NCI-H82 treated with DMSO at 0.1 percent for 48 hours (cell line): ENCODE measurements around the gene INTS15.
"Not testable (repeated sequence)": the region's sequence is repeated elsewhere in the genome, so short reads cannot be mapped to it uniquely, and the experiment has no call there.

ENCODE experiments used
- DNase-seq: peaks from one replicate; lab custom pipeline; 2025; ENCODE audit not compliant: unreplicated experiment; lab: John Stamatoyannopoulos, UW

Gene INTS15

DNA sequence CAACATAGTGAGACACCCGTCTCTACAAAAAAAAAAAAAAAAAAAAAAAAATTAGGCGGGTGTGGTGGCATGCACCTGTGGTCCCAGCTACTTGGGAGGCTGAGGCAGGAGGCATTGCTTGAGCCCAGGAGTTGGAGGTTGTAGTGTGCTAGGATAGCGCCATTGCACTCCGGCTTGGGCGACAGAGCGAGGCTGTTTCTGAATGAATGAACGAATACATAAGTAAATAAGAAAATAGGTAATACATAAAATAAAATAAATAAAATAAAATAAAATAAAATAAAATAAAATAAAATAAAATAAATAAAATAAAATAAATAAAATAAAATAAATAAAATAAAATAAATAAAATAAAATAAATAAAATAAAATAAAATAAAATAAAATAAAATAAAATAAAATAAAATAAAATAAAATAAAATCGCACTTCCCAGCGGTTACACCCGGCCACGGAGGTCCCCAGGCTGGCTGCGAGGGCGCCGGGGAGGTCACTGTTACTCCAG is 12.9 kb upstream of the INTS15 start:
- not testable (repeated sequence) for DNase-seq

DNA sequence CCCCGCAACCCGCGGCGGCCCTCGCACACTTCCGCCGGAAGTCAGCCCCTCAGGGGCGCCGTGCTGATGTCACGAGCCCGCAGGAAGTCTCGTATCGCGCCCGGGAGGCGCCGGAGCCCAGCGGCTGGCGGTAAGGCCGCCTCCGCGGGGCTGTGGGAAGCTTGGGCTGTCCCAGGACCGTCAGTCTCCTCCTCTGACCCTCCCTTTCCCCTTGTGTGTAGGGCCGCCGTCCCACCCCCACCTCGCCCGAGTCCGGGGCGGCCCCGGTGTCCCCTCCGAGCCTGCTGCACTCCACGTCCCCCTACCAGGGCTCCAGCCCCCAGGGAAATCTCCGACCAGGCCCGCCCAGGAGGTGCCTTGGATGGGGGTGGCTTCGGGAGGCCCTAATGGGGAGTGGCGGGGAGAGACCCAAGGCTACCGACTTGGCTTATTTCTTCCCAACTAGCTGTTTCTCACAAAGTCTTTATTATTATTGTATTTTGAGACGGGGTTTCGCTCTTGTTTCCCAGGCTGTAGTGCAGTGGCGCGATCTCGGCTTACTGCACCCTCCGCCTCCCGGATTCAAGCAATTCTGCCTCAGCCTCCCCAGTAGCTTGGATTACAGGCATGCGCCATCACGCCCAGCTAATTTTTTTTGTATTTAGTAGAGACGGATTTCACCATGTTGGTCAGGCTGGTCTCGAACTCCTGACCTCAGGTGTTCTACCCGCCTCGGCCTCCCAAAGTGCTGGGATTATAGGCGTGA is 12.3 kb upstream of the INTS15 start, which contains the start of gene ZDHHC4:
Gene ZDHHC4 (plus strand): TSS at position 86 of the 745 bp plus-strand sequence. CDS start 3,108 bp downstream, outside the sequence.
- DNase-seq: peak; percentile 47

DNA sequence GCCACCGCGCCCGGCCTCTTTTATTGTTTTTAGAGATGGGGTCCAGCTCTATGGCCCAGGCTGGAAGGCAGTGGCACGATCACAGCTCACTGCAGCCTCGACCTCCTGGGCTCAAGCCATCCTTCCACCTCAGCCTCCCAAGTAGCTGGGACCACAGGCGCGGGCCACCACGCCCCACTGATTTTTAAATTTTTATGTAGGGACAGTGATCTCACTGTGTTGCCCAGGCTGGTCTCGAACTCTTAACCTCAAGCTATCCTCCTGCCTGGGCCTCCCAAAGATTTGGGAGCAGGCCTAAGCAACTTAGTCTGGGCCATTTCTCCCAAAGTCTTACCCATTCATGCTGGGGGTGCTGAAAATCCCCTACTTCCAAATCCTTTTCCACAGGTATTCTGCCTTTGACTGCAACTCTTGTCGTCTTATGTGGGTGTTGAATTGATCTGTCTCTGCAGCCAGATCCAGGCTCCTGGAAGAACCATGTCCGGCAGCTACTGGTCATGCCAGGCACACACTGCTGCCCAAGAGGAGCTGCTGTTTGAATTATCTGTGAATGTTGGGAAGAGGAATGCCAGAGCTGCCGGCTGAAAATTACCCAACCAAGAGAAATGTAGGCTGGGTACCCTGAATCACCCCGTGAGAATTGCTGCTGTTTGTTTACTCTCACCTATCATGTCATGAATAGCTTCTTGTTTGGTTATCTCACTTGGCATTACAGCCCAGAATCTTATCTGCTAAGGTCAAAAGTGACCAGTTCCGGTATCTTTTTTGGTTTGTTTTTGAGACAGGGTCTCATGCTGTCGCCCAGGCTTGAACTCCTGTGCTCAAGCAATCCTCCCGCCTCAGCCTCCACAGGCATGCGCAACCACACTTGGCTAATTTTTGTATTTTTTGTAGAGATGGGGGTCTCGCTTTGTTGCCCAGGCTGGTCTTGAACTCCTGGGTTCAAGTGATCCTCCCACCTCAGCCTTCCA is 11.4 kb upstream of the INTS15 start:
- no peak for DNase-seq

DNA sequence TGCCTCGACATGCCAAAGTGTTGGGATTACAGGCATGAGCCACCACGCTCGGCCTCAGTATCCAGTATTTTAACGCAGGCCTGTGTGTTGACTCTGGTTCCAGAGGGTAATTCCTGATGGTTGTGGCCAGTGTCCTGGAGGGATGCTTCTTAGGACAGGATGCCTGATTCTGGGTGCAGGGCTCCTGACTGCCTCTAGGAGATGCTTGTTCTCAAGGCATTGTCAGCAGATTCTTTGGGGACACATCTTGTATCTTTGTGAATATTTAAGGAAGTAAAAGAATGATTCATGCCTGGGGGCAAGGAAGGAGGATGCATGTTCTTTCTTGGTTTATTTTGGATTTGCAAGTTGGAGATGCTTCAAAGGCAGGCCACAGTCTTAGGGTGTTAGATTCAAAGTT is 10.4 kb upstream of the INTS15 start:
- no peak for DNase-seq

DNA sequence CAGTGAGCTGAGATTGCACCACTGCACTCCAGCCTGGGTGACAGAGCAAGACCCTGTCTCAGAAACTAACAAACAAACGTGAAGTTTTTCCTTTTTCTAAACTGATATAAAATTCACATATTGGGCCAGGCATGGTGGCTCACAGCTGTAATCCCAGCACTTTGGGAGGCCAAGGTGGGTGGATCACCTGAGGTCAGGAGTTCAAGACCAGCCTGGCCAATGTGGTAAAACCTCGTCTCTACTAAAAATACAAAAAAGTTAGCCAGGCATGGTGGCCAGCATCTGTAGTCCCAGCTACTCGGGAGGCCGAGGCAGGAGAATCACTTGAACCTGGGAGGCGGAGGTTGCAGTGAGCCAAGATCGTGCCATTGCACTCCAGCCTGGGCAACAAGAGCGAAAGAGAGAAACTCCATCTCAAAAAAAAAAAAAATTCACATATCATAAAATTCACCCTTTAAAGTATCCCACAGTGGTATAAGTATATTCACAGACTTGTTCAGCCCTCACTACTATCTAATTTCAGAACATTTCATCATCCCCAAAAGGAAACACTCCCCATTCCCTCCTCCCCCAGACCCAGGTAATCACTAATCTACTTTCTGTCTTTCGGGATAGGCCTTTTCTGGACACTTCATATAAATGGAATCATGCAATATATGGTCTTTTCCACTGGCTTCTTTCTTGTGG is 3.9 kb upstream of the INTS15 start:
- not testable (repeated sequence) for DNase-seq

DNA sequence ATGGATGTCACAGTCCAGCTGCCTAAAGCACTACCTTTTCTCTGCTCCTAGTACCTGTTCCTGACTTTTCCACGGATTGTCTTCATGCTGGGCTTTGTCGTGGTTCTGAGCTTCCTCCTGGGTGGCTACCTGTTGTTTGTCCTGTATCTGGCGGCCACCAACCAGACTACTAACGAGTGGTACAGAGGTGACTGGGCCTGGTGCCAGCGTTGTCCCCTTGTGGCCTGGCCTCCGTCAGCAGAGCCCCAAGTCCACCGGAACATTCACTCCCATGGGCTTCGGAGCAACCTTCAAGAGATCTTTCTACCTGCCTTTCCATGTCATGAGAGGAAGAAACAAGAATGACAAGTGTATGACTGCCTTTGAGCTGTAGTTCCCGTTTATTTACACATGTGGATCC is 1.3 kb upstream of the INTS15 start:
- DNase-seq: no peak

DNA sequence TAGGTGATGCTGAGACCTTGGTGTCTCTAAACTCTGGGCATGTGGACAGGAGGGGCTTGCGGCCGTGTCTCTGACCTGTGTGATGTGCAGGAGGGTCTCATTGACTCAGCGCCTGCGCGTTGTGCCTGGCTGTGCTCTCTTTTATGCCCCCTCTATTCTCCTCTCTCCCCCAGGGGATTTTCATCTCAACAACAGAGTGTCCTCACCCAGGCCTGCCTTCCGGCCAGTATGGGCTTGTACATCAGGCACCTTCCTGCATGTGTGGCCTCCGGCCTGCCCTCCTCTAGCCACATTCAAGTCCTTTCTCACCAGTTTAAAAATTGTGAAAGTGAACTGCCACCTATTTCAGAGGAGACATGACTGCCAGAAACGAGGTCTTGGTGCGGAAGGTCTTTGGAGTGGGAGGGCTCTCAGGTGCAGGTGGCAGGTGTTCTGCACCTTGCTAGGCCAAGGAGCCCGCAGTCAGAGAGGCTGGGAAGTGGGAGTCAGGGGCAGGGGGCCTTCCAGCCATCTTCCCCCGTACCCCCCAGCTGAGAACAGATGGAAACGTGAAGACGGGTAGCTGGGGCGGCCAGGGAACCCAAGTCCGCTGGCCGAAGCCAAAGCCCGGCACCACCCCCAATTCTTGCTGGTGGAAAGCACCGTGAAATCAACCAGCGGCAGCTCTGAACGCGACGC is 531 bp upstream of the INTS15 start:
- no peak for DNase-seq

DNA sequence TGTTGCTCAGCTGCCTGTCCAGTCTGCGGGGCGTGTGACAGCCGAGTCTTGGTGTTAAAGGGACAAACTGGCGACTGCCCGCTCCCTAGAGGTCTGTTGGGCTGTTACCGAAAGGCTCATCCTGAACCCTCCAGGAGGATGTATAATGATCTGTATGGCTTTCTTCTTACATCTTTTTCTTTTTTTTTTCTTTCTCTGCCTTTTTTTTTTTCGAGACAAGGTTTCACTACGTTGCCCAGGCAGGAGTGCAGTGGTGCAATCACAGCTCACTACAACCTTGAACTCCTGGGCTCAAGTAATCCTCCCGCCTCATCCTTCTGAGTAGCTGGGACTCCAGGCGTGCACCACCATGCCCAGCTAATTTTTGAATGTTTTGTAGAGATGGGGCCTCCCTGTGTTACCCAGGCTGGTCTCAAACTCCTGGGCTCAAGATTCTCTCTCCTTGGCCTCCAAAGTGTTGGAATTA is 857 bp downstream of the INTS15 start:
- DNase-seq: no peak

DNA sequence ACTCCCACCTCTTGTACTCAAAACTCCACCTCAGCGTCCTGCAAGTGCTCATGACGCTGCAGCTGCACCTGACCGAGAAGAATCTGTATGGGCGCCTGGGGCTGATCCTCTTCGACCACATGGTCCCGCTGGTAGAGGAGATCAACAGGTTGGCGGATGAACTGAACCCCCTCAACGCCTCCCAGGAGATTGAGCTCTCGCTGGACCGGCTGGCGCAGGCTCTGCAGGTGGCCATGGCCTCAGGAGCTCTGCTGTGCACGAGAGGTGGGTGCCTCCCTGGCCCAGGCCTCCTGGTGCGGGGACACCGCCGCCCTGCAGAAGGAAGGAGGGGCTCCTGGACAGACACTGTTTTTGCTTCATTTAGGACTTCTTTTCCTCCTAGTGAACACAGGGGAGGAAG is 10.3 kb downstream of the INTS15 start:
- no peak for DNase-seq

DNA sequence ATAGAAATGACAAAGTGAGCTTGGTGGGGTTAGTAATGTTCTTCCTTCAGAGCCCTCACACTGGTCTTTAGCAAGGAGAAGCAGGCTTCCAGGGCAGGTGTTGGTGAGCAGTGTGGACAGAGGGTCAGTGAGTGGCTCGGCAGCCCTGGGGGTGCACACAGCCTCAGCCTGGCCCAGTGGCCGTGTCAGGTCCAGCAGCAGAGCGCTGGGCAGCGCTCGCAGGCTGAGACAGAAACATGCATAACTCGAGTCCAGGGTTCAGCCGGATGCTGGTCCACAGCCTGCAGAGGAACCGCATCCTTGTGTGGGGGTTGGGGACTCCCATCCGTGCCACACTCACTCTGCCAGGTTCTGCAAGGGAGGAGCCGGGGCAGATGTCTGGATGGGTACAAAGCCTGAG is 14.6 kb downstream of the INTS15 start:
- DNase-seq: no peak

DNA sequence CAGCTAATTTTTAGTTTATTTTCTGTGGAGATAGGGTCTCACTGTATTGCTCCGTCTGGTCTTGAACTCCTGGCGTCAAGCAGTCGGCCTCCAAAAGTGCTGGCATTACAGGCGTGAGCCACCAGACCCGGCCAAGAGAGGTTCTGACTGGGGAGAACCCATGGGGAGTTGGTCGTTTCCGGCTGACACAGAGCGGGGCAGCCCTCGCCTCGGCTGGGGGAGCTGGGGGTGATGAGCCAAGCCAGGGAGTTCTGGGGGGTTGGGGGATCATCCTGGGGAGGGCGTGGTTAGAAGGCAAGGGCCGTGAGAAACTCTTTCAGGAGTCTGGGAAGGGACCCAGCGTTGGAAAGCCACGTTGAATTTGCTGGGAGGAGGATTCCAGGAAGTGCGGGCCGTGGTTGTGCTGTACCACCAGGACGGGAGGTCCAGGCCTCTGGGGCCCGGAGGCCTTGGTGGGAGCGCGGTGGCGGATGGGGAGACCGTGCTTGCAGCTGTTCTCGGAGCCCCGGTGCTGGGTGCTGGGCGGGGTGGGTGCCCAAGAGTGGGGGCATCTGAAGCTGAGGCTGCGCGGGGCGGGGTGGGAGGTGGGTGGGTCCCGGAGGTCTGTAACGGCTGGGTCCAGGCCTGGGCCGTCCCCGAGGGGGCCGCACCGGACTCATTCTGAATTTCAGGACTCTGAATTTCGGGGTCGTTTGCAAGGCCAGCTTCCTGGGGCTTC is 17.2 kb downstream of the INTS15 start:
- DNase-seq: no peak

DNA sequence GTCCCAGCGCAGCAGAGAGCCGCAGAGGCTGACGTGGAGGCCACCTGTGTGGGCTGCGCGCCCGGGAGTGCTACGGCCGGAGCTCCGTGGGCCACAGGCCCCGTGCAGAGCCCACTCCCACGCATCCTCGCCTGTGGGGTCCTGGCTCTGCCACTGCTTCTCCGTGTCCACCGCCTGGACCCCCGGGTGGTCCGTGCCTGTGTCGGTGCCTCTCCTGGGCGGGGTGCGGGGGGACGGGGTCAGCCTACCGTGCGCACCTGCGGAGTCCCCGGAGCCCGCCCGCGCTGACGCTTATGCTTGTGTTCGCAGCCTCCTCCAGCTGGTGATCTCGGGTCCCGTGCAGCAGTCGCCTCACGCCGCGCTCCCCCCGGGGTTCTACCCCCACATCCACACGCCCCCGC is 17.8 kb downstream of the INTS15 start:
- DNase-seq: no peak

DNA sequence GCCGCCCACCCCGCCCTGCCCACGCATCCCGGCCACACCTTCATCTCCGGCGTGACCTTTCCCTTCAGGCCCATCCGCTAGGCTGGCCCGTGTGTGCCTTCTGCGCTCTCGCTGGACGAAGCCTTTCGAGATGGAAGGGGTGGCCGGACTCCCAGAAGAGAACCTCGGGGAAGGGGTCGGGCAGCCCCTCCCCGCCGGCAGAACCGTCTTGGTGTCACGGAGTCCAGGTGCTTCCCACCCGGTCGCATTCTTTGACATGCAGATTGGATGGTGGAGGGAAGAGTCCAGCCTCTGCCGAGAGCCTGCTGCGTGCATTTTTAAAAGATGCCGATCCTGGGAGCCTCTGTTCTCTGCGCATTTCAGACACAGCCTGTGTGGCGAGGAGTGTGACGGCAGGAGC is 18.3 kb downstream of the INTS15 start:
- DNase-seq: no peak

DNA sequence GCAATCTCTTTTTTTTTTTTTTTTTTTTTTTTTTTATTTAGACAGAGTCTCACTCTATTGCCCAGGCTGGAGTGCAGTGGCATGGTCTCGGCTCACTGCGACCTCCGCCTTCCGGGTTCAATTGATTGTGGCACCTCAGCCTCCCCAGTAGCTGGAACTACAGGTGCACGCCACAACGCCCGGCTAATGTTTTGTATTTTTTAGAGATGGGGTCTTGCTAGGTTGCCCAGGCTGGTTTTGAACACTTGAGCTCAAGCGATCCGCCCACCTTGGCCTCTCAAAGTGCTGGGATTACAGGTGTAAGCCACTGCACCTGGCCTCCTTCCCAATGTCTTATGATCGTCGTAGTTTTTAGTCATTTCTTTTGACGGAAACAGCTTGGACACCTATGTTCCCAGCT is 19.0 kb downstream of the INTS15 start:
- no peak for DNase-seq

DNA sequence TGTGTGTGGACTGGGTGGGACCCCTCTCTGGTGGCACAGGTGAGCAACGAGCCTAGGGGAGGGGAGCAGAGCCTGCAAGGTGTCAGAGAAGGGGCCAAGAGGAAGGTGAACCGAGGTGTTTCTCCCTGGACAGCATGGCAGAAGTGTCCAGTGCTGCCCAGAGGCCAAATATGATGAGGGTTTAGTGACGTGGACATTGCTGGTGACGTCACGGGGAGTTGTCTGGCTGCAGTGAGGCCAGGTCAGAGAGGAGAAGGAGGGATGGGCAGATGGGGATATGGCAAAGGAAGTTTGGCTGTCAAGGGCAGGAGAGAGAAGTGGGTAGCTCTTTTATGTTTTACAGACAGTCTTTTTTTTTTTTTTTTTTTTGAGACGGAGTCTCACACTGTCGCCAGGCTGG is 23.0 kb downstream of the INTS15 start:
- no peak for DNase-seq

DNA sequence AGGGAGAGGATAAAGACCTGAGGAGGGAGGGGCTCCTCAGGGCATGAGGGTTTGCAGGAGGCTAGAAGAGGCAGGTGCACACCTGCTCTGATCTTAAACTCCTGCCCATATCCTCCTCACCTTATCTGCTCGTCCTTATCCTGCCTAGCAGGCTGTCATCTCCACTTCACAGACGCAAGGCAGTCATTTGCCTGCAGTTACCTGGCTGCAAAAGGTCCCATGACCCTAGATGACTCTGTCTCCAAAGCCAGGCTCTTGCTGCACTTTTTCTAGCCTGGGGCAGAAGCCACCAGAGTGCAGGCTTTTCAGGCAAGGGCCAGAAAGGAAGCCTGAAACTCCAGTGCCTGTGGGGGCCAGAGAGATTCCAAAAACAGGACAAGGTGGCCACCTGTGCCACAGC is 23.9 kb downstream of the INTS15 start:
- DNase-seq: no peak

DNA sequence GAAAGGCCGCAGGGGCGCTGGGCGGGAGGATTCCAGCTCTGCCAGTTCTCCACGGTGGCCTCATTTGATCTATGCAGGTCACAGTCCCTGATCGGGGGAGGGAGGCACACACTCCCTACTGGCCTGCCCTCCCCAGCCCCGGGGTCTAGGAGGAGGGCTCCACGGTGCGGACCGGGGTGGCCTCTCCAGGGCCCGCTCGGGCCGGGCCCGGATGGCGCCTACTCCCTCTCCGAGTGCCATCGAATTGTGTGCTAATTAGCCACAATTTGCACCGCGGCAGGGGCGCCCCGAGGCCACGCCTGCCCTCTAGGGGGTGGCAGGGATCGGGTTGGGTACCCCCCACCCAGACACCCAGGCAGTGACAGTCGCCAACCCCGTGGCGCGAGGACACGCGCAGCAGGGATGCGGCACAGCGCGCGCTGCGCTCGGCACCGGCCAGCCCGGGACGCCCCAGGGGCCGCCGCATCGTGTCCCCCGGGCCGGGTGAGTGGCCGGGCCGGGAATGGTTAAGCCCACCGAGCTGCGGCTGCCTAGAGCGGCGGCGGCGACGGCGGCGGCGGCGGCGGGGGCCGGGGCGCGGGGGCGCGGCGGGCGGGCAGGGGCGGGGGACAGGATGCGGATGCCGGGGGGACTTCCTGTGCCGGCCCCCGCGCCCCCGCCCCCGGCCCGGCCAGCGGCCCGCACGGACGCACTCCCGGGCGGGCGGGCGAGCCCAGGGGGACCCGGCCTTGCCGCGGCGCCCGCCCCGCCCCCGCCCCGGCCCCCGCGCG is 25.3 kb downstream of the INTS15 start, which contains the start of gene ZNF853:
Gene ZNF853 (plus strand): TSS at position 658 of the 770 bp plus-strand sequence. CDS start 565 bp downstream, outside the sequence.
- no peak for DNase-seq

DNA sequence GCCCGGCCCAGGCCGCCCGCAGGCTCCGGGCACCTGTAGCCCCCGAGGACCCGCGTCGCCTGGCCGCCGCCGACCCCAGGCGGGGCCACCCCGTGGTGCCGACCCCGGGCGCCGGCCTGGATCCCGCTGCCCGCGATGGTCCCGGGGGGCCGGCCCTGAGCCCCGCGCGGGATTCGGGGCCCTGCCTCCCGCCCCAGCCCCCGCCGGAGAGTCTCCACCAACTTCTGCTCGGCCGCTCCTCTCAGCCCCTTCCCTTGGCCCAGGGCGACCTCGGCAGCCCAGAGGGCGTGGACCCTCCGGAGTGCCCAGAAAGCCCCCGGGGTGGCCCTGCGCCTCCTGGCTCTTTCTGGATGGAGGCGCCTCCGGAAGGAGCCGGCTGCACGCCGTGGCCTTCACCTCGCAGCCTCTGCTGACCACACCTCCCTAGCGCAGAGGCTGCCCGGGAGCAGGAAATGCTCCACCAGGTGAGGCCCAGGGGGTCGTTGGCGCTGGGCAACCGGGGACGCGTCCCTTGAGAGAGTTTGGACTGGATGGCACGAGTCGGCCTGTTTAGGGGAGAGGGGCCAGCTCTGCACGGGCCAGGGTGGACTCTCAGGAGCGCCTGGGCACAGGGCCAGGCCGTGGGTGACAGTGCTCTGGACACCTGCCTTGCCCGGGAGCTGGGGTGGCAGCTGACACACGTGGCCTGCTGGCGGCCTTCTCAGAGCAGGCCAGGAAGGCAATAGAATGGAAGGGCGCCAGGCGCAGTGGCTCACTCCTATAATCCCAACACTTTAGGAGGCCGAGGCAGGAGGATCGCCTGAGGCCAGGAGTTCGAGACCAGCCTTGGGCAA is 26.1 kb downstream of the INTS15 start:
- no peak for DNase-seq
